Stimulated activated CD4-positive, alpha-beta T cell treated with anti-CD3 and anti-CD28 coated beads, TNF-alpha, amount 100 ng/mL, for 48 hours (primary cell): ENCODE results near the gene CCNT1.
"Not testable (repeated sequence)": the region's sequence is repeated elsewhere in the genome, so short reads cannot be mapped to it uniquely, and the experiment has no call there.

Source experiments
- DNase-seq, 3 donors: peaks; one replicate each; pipeline ENCODE4 v3.0.0-alpha.2; 2020; ENCODE audit warnings: low read depth in 3 of 3

CCNT1 gene

DNA sequence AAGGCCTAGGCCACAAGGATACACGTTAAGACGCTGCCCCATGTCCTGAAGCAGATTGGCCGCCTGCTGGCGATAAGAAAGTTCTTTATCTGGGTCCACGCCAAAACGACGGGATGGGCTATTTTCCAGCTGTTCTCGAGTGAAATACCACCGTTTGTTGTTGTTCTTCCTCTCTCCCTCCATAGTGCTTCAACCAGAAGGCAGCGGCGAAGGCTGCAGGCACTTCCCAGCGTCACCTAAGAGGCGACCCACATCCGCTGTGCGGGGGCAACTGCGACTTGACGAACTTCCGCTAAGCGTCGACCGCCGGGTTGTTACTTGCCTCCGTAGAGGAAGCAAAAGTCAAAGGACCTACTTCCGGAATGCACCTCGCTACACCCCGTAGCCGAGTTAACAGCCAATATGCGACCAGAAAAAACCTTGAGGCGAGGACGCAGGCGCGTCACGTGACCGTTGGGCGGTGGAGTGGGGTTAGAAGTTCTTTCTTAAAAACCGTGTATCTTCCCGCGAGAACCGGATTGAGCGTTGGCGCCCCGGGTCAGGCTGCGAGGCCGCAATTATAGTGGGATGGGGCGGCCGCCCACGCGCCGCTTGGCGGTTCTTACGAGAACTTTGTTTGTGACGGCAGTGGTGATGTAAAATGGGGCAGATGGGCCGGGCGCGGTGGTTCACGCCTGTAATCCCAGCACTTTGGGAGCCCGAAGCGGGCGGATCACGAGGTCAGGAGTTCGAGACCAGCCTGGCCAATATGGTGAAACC, at the start of gene CCNT1:
CCNT1 (minus strand) TSS at position 215 of the 759 bp plus-strand sequence; CDS start at position 183, 32 bp downstream.
- DNase-seq, result peak; percentile 98 to 100 (median 99)

DNA sequence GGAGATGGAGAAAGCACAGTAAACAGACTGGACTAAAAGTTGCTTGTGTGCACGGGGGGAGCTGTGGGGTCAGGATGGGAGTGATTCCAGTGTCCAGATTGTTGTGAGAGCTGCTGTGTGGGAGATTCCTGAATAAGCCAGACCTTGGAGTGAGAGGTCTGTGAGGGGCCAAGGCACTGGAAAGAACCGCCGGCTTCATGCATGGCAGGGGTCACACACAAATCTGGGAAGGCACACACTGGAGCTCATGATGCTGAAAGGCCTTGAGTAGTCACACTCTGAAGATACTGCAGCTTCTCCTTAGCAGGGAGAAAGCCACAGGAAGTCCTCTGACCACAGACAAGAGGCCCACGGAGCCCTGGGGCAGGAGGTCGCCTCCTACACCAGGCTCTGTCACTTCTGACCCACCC, 49.3 kb upstream of the CCNT1 start:
- no peak for DNase-seq

DNA sequence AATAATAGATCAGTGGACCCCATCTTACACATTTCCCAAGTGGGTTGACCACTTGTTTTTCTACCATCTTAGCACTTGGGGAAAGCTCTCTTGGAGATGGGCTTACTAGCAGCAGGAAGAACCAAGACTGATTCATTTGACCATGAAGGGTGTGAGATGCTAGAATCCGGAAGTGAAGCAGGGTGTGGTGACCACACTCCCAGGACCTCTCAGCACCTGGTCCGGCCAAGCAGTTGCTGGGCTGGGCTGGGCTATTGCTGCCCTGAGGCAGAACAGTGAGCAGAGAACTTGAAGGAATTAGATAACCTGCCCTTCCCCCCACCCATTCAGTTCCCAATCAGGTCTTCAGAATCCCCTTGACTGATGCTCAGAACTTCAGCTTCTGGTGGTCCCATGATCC, 48.0 kb upstream of the CCNT1 start:
- DNase-seq, result no peak

DNA sequence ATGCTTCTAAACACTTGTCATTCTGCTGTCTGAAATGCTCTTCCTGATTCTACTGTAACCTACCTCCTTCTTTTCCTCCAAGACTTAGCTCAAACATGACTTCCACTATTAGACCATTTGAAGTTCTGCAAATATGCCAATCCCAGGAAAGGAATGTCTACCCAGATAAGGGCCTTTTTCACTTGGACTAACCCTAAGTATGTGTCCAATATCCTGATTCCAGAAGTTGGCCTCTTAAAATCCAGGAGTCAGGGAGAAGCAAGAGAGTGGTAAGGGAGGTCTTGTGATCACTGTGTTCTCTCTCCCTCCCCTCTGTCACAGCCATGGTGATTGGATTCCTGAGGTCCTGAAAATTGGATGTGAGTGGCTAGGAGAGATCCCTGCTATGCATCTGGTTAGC, 42.2 kb upstream of the CCNT1 start:
- DNase-seq, result no peak

DNA sequence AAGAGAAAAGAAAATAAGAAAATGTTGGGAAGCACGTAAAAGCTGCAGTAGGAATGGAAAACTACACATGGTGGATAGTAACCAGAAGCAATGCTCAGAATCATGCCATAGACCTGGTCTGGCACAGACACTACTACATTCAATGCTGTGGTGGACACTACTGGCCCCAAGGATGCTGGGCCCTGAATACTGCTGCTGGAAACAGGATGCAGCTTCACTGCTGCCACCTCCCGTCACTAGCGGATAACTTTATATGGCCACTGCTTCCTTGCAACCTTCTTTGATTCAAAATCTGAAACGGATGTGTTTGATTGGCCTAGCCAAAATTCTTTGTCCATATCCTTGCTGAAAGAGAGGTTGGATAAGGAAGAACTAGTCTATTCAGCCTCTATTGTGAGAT, 41.7 kb upstream of the CCNT1 start:
- DNase-seq, result no peak

DNA sequence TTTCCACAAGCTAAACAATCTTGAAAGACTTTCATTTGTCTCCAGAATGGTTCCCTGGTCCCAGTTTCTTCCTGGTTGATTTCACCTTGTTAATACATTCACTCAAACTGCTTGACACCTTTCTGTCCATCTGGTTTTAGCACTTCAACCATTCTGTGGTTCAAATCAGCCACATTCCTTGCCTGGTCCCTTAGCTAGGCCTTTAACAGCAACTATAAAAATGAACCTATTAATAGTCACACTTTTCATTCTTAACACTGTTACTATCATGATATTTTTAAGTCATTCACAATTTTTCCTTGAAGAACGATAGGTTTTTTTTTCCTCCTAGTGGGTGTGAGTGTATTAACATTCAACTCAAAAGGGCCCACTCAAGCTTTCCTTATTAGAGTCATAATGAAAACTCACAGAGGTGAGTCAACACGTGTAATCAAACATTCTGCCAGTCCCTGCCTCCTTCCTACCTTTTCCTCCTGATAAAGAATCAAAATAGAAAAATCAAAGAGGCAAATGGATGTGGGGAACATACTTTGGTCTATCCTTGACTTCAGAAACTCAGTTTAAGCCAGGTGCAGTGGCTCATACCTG, 34.4 kb upstream of the CCNT1 start:
- peak in 1 of 3 donors; percentile 14 for DNase-seq

DNA sequence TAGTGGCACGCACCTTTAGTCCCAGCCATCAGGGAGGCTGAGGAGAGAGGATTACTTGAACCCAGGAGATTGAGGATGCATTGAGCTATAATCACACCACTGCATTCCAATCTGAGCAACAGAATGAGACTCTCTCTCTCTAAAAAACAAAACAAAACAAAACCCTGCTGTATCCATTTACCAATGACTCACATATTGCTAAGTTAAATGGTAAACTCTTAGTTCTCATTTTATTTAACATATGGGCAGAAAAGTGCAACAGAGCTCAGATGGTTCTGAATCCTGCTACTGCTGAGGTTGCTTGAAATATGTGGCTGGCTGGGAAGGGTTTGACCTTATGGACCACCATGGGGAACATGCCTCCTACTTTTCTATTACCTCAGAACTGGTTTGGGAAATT, 33.7 kb upstream of the CCNT1 start:
- DNase-seq, result no peak

DNA sequence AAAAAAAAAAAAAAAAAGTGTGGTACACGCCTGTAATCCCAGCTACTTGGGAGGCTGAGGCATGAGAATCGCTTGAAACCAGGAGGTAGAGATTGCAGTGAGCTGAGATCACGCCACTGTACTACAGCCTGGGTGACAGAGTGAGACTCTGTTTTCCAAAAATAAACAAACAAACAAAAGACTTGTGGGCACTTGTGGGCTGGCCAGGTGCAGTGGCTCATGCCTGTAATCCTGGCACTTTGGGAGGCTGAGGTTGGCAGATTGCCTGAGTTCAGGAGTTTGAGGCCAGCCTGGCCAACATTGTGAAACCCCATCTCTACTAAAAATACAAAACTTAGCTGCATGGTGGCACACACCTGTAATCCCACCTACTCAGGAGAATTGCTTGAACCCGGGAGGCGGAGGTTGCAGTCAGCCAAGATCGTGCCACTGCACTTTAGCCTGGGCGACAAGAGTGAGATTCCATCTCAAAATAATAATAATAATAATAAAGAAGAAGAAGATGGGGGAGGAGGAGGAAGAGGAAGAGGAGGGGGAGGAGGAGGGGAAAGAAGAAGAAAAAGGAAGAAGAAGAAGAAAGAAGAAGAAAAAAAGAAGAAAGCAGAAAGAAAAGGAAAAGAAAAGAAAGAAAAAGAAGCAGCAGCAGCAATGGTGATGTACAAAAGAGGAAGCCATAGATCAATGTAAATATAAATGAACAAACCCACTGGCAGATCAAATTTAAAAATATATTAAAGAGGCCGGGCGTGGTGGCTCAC, 27.9 kb upstream of the CCNT1 start:
- DNase-seq, result no peak

DNA sequence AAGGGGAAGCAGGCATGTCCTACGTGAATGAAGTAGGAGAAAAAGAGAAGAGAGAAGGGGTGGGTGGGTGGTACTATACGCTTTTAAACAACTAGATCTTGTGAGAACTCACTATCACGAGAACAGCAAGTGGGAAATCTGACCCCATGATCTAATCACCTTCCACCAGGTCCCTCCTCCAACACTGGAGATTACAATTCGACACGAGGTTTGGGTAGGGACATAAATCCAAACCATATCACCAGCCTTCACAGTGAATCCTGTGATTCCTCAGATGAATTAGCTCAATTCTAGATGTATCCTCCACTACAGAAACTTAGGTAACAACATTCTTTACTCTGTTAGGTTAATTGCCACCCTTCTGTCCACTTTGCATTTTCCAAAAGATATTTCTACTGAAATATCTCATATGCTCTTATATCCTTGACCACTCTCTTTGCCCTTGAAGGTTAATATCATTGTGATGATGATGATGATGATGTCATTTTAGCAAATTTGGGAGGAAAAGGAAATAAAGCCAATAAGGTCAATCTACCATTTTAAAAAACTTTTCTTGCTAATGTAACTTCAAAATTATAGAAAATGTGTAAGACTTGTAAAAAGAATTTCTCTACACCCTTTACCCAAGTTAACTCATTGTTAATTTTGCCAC, 23.2 kb upstream of the CCNT1 start:
- DNase-seq, result no peak

DNA sequence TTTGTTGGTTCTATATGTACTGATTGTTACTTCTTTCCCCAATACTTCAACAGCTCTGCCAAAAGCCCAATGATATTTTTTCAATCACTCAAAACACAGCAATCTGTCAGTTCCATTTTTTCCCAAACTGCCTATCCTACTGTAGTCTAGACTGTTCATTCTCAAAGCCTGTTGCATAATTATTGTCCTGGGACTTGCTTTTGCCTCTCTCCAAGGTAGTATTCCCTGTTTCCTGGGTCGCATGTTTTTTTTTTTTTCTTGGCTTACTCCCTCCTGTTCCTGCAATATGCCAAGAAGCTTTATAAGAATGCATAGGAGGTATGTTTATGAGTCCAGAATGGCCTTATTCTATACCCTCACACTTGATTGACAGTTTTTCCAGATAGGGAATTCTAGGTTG, 19.9 kb upstream of the CCNT1 start:
- no peak for DNase-seq

DNA sequence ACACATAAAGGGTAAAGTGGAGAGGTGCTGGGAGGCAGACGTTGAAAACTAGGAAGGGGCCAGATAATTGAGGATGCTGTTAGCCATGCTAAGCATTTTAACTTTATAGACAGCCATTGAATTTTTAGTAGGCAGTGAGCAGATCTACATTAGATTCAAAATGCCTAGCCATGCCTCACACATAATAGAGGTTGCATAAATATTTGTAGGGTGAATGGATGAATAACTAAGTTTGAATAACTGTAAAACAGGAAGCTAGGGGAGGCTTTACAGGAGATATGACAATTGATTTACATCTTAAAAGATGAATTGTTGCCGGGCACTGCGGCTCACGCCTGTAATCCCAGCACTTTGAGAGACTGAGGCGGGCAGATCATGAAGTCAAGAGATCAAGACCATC, 12.3 kb upstream of the CCNT1 start:
- no peak for DNase-seq

DNA sequence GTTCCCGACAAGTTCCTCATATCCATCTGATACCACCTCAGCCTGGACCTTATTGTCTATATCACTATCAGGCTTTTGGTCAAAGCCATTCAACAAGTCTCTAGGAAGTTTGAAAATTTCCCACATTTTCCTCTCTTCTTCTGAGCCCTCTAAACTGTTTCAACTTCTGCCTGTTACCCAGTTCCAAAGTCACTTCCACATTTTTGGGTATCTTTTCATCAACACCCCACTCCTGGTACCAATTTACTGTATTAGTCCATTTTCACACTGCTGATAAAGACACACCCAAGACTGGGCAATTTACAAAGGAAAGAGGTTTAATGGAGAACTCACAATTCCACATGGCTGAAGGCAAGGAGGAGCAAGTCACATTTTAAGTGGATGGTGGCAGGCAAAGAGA, 4.2 kb upstream of the CCNT1 start:
- not testable (repeated sequence) for DNase-seq

DNA sequence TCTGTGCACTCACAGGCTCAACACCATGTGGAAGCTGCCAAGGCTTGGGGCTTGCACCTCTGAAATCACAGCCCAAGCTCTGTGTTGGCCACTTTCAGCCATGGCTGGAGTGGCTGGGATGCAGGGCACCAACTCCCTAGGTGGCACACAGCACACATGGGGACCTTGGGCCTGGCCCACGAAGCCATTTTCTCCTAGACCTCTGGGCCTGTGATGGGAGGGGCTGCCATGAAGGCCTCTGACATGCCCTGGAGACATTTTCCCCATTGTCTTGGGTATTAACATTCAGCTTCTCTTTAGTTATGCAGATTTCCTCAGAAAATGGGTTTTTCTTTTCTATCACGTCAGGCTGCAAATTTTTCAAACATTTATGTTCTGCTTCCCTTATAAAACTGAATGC, 3.7 kb upstream of the CCNT1 start:
- DNase-seq, result not testable (repeated sequence)

DNA sequence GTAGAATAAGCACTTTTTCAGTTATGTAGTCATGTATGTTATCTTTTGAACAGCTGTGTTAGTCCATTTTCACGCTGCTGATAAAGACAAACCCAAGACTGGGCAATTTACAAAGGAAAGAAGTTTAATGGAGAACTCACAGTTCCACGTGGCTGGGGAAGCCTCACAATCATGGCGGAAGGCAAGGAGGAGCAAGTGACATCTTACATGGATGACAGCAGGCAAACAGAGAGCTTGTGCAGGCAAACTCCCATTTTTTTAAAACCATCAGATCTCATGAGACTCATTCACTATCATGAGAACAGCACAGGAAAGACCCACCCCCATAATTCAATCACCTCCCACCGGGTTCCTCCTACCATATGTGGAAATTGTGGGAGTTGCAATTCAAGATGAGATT, 2.5 kb upstream of the CCNT1 start:
- DNase-seq, result not testable (repeated sequence)

DNA sequence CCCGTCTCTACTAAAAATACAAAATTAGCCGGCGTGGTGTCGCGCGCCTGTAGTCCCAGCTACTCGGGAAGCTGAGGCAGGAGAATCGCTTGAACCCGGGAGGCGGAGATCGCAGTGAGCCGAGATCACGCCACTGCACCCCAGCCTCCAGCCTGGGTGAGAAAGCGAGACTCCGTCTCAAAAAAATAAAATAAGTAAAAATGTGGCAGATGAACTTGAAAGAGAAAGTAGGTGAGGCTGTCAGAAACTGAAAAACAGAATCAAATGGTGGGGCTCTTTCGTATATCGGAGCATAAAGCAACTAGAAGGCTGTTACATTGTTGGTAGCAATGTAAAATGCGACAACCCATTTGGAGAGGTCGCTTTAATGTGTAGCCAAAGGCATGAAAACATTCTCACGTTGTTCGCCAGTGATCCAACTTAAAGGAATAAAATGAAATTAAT, 767 bp upstream of the CCNT1 start:
- DNase-seq, result no peak

DNA sequence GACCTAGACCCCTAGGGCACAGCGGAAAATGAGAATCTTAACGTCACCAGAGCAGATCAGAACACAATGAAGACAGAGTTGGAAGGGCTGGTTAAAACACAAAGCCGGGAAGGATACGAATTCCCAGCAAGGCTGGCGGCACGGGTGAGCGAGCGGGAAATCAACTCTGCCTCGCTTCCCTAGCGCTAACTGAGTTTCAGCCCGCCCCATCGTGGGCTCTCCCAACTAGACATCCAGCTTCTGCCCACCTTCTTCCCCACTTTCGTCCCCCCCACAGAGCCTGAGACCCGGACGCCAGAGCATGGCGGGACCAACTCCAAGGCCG, 377 bp downstream of the CCNT1 start:
- no peak for DNase-seq

DNA sequence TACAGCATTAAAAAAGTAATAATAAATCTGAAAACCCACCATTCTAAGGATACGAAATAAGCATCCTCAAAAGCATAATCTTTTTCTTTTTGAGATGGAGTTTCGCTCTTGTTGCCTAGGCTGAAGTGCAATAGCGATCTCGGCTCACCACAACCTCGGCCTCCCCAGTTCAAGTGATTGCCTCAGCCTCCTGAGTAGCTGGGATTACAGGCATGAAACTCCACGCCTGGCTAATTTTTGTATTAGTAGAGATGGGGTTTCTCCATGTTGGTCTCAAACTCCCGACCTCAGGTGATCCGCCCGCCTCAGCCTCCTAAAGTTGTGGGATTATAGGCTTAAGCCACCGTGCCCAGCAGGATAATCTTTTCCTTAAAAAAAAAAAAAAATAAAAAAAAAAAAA, 4.3 kb downstream of the CCNT1 start:
- no peak for DNase-seq

DNA sequence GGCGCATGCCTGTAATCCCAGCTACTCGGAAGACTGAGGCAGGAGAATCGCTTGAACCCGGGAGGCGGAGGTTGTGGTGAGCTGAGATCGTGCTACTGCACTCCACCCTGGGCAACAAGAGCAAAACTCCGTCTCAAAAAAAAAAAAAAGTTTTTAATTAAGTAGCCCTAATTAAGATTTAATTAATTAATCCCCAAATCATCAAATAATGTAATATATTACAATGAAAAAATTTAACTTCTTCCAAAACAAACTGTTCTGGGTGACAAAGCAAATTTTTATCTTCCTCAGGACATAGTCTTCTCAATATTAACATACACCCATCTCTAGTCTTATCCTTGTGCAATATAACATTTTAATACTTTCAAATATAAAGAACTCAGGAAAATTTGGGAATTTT, 17.7 kb downstream of the CCNT1 start:
- not testable (repeated sequence) for DNase-seq

DNA sequence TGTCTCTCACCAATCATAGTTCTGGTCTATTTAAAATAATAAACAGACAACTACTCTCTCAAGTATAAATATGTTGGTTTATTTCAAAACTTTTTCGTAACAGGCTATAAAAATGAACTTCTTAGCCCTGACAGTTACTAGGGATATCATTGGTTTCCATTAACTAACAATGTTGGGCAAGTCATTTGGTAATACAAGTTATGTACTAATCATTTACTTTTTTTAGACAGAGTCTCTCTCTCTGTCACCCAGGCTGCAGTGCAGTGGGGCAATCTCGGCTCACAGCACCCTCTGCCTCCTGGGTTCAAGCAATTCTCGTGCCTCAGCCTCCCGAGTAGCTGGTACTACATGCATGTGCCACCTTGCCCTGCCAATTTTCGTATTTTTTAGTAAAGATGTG, 19.9 kb downstream of the CCNT1 start:
- DNase-seq, result no peak

DNA sequence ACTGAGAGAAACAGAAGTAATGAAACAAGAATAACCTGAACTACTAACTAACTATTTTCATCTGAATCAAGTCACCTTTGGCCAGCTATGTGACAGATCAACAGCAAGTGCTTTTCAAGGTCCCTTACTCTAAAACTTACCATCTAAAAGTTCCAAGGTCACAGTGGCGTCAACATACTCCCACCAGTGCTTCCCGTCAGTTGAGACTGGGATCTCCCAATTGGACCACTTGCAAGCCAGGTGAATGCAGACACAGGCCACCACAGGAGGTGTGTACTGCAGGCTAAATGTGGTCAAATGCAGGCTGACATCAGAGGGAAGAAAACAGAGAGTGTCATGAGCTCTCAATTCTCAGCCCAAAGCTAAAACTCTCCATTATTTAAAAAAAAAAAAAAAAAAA, 20.6 kb downstream of the CCNT1 start:
- DNase-seq, result no peak

DNA sequence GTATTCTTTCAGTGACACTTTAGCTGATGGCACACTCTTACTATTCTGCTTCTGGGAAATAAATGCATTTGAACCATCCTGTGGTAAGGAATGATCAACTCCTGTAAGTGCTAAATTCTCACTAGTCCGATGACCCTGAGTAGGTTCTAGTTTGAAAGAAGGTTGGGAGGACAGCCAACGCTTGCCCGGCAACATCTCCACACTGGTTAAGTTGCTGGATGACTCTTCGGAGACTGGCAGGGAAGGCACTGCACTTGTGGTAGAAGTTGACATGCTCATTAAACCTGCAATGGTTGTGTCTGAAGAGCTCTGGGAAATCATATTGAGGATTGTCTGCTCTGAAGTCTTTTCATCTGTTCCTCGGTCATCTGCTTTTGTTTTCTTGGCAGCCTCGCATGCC, 22.5 kb downstream of the CCNT1 start:
- no peak for DNase-seq

DNA sequence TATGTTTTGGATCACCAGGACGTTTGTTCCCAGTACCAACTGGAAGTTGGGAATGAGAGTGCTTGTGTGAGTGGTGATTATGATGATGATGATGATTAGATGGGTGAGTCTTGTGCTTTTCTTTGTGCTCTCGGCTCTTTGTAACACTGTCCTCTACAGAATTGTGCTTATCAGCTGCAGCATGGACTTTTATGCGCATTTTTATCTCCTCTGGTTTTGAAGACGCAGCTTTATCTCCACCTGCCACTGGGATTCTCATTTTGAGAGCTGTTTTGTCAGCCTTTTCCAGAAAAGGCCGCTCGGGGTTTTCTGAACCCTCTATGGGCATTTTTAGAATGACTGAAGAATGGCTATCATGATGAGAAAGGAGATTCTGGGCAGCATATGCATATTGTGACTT, 22.9 kb downstream of the CCNT1 start:
- no peak for DNase-seq
